ENCODE measurements around the gene CLEC16A.
A peak's percentile ranks its signal among the peaks of the same experiment; 100 is the strongest.

CLEC16A gene

DNA sequence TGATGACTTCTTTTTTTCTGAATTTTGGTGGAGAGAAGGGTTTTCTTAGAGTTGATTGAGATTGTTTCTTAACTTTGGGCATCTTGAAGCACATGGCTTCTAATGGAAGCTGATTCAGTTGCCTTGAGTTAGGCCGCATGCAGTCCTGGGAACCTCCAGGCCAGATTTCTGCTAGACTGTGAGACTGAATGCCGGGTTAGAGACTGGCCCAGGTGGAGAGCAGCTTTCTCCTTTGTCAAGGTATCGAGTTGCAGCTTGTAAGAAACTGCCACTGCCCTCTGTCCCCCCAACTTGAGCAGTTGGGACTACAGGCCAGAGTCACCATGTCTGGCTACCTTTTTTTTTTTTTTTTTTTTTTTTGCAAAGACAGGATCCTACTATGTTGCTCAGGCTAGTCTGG lies 77.6 kb downstream of the CLEC16A start:
- DNase-seq = no peak
- intact Hi-C loops (cut with DNase I) = no loop called here

DNA sequence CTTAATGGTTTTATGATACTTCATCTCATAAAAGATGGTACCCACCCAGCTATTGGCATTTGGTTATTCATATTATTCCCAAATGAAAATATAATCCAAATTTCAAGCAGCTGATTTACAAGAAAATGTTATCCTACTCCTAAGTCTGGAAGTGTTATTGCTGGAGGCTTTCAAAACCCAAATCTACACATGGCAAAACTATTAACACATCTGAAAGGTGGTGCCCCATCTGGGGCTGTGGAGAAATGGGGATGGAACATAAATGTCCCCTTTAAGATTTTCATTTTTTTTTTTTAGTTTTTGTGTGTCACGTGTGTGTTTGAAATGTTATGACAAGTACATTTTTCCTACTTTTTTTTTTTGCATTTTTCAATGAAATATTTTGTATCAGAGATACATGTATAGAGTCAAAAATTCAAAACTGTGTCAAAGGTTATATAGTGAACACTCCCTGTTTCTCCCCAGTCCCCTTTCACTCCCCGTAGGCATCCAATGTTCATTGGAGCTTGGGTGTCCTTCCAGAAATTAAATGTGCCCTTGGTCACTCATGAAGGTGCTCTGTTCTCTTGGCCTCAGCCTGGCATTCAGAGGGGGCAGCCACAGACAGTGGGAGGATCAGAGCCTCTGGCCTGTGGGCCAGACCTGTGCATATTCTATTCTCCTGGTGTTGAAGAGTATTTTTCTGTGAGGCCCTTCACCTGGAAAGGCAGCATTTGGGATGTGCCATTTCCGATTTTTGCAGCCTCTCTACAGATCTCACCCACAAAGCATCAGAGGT lies 79.1 kb downstream of the CLEC16A start:
- intact Hi-C loops (cut with DNase I) = no loop called here
- no peak for DNase-seq

DNA sequence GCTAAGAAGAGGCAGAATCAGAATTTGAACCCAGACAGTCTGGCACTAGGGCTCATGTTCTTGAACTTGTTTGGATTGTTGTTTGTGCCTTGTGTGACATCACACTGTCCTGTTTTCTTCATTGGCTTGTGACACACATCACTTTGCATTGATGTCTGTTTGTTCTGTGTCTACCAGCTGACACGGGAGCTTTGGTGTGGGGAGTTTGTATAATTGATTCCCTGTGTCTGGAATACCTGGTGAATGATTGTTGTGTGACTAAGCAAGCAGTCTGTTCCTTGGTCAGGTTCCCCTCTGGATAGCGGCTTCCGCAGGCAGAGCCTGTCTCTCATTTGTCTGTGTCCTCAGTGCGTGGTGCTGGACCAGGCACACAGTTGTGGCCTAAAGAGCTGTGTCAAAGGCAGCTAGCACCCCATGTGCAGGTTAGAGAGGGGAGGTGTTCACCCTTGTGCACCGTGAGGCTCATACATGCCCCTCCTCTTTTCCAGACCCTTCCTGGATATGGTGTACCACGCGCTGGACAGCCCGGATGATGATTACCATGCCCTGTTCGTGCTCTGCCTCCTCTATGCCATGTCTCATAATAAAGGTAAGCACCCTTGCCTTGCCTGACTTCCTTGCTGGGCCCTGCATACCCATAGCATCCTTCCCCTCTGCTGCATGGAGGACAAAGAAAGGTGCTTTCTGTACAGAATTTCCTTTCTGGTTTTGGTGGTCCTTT lies 80.1 kb downstream of the CLEC16A start:
- no peak for DNase-seq
- intact Hi-C loops (cut with DNase I) = no loop called here

DNA sequence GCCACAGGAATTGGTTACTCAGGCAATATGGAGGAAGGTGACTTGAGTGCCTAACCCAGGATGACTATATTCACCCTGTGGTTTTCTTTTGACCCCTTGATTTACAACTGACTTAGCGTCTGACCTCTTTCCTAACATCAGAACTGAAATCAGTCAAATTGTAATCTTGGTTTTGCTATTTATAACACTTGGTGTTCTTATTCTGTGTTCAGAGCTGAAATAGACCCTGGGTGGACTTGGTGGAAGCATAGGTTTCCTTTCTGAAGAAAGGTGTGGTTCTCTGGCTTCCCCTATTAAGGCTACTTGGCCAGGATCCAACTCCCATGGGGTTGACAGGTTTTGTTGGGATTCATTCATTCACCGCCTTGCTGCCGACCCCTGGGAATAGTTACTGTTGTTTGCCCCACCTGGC lies 80.8 kb downstream of the CLEC16A start:
- intact Hi-C loops (cut with DNase I) = no loop called here
- DNase-seq = no peak

DNA sequence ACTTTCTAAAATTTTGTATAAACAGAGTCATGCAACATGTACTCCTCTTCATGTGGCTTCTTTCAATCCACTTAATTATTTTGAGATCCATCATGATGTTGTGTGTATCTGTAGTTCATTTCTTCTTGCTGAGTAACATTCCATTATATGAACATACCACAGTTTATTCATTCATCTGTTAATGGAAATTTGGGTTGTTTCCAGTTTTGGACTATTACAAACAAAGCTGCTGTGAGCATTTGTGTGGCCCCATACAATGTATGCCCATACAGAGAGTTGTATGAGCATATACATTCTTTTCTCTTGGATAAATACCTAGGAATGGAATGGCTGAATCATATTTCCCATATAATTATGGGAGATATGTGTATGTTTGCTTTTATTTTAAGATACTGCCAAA lies 85.6 kb downstream of the CLEC16A start:
- intact Hi-C loops (cut with DNase I) = no loop called here
- DNase-seq = no peak

DNA sequence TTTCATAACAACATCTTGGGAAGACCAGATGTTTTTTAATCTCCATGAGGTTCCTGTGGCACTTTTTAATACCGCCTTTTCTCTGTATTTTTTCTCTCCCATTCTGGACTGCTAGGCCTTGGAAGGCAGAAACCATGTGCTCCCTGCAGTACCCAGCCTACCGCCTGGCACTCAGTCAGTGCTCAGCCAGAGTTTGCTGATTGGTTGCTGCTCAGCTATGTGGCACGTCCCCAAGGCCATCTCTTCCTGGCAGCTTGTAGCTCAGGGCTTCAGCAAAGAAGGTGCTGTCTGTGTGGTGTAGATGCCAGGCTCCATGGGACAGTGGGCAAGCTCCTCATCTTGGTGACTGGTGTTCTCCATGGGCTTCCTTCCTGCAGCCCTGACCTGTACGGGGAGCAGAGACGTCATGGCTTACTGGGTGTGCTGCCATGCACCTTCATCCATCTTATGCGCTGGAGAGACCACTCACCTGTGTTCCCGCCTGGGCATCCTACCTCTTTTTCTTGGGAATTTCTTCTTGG lies 86.7 kb downstream of the CLEC16A start:
- no peak for DNase-seq
- intact Hi-C loops (cut with DNase I) = no loop called here

DNA sequence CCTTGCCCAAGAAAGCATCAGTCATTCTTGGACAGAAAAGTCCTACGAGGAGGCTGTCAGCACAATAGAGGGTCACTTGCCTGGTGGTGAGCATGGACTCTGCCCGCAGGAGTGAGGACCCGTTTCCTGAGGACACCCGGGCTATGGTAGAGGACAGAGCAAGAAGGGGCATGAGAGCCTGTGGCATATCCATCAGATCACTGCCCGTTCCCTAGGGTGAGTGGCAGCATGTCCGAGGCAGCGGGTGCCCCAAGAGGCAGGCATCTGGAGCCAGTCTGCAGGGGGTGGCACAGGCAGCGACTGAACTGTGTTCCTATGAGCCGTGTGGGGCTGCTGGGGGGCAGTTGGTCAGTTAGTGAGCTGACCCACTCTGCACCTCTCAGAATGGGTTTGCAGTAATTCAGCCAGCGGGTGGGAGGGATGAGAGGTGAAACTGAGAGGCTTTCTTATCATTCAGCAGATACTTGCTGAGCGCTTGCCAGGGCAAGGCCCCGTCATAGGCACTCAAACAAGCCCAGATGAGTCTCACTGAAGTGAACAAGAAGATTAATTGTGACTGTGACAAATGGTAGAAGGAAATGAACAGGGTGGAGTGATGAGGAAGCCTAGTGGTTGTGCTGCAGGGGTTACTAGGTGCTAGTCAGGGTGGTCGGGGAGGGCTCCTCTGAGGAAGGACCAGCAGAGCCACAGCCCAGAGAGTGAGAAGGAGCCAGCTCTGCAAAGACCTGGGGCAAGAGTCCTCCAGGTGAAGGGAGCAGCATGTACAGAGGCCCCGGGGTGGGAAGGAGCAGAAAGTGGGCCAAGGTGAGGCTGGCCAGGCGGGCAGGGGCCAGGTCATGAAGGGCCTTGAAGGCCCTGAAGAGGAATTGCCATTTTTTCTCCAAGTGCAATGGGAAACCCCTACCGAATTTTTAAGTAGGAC lies 87.9 kb downstream of the CLEC16A start:
- no peak for DNase-seq
- intact Hi-C loops (cut with DNase I) = no loop called here

DNA sequence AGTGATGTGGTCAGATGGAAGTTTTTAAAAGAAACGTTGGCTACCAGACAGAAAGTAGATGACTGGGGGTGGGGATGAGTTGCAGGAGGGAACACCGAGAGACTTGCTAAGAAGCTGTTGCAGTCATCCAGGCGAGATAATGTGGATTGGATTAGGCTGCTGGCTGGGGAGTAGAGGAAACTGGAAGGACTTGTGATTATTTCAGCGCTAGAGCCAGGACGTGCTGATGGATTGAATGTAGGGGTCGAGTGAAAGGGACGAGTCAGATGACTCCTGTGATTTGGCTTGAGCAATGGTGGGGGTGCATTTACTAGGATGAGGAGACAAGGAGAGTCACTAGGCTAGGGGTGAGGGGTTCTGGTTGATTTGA lies 88.5 kb downstream of the CLEC16A start:
- intact Hi-C loops (cut with DNase I) = no loop called here
- DNase-seq = peak in 2 of 42 donors; percentile 16 to 29

DNA sequence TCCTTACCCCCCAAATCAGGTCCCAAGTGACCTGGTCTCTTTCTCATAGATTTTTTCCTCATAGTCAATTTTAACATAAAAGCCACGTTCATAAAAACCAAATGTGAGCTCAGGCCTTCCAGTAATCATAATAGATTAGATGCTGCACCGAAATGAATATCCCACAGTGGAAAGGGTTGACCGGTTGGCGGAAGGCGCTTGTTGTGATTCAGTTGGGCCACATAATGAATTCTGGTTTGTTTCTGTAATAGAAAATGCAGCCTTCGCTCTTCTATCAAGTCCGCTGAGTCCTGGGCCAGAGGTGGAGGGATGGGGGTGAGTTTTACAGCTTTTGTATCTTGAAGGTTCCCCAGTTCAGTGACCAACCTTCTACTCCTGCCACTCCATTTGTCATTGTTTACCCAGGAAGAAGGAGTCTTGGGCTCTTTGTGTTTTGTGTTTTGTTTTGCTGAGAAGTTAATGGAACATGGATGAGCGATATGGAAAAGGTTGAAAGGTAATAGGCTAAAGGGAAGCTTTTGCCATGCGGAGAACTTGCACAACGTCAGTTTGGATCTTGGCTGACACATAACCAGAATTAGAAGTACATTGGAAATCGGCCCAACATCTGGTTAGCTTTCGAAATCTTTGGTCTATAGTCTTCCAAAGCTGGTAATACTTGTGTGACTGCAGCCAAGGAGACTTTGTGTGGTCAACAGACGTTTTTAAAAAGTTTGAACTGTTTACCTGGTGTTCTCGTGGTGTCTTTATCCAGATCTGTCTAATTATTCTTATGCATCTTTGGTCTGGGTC lies 89.5 kb downstream of the CLEC16A start:
- DNase-seq = no peak
- intact Hi-C loops (cut with DNase I) = no loop called here

DNA sequence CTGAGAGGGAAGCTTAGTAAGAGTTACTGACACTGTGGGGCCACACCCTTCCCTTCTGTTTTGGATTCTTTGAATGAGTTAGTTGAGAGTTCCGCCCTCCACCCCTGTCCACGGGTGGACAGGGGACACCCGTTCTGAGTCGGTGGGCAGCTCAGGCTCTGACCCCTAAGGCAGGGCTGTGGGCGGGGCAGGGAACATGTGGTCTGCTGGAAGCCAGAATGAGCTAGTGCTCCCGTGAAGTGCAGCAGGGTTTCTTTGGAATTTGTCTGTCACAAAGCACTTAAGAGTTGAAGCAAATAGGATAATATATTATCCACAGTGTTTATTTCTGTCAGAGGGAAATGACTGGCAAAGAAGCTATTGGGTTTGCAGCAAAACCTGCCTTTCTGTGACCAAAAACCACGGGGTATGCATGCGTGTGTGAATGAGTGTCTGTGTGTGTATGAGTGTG lies 90.1 kb downstream of the CLEC16A start:
- intact Hi-C loops (cut with DNase I) = no loop called here
- no peak for DNase-seq

DNA sequence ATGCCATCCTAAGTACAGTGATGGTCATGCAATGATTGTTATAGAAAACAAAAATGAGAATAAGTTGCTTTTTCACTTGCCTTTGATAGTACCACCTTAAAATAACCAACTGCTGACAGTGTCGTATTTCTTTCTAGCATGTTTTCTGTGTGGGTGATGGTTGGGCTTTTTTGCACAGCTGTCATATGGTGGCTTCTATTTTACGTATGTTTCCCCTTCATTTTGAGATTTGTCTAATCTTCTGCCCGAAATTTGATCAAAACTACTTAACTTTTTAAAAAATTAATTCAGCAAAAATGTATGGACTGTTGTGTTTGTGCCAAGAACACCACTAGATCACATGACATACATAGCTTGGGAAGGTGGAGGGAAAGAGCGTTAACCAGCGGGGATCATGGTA lies 90.7 kb downstream of the CLEC16A start:
- no peak for DNase-seq
- intact Hi-C loops (cut with DNase I) = no loop called here

DNA sequence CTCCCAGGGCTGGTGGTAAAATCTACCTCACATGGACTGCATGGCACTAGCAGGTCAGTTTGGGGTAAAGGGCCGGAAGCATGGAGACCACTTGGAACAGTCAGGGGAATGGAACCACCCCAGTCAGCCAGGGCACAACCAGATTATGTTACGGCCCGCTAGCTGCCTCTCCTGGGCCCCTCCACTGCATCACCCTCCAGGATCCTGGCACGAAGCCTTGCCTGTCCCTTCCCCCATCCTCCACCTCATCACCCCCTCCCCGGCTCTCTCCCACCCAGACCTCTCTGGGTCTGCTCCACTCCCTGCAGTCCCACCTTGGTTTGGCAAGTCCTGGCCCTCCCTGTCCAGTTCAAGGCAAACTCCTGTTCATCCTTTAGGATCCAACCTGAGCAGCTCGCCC lies 91.7 kb downstream of the CLEC16A start:
- no peak for DNase-seq
- intact Hi-C loops (cut with DNase I) = no loop called here

DNA sequence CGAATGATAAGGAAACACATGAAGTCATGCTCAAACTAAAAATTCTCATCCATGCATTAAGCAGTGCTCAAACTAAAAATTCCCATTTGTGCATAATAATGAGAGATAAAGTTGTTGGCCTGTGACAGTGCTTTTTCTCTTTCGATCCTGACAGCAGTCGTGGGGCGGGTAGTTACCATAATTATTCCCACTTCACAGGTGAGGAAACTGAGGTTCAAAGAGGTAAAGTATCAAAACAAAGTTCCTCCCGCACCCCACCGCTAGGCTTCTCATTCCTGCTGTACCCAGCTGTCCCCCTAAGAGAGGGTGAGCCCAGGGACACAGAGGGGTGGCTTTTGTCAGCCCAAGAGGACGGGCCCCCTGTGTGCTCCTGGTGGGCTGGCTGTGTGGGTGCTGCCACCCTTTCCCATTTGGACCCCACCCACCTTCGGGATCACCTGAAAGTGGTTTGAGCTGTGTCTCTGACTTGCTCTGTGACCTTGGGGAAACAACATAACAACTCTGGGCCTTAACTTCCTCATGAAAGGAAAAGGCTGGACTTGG lies 92.6 kb downstream of the CLEC16A start:
- DNase-seq = no peak
- intact Hi-C loops (cut with DNase I) = no loop called here

DNA sequence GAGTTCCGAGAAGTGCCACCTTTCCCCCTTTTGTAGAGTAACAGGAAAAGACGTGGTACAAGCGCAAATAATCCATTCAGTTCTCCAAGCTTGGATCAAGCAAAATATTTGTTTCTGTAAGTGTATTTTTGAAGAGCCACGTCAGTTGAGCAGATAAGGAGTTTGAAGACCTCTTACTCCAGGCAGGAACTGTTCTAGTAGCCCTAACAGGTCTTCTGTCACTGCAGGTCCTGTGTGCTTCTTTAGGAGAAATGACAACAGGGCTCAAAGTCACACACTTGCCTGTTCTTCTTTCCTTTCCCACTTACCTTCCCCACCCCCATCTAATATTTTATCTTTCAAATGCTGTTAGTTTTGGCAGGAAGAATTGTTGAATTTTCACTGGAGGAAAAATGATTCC lies 93.9 kb downstream of the CLEC16A start:
- intact Hi-C loops (cut with DNase I) = no loop called here
- DNase-seq = no peak

DNA sequence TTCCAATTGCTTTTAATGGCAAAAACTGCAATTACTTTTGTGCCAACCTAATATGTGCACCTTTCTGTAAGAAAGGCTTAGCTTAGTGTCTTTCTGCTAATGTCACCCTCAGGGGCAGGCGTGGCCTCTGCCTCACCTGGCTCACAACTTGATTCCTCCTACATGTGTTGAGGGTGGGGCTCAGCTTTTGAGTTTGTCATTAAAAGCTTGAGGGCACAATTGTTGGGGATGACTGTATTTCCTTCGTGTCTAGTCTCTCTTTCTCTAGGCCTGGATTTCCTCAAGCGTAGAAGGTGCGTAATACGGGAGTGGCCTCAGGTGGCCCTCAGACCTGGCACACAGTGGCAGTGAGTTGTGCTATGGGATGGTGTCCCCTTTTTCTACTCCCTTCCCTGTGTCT lies 94.4 kb downstream of the CLEC16A start:
- intact Hi-C loops (cut with DNase I) = no loop called here
- DNase-seq = no peak

DNA sequence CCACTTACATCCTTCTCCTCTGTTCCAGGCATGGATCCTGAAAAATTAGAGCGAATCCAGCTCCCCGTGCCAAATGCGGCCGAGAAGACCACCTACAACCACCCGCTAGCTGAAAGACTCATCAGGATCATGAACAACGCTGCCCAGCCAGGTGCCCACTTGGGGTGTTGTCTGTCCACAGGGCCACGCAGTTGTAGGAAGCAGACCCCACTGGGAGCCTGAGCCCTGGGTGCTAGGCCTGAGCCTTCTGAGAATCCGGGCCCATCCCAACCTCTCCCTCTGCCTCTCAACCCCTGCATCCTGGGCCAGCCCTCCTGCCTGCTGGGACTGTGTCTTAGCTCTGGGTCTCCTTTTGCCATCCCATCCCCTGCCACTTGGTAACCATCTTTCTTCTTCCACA lies 95.4 kb downstream of the CLEC16A start:
- intact Hi-C loops (cut with DNase I) = no loop called here
- no peak for DNase-seq

DNA sequence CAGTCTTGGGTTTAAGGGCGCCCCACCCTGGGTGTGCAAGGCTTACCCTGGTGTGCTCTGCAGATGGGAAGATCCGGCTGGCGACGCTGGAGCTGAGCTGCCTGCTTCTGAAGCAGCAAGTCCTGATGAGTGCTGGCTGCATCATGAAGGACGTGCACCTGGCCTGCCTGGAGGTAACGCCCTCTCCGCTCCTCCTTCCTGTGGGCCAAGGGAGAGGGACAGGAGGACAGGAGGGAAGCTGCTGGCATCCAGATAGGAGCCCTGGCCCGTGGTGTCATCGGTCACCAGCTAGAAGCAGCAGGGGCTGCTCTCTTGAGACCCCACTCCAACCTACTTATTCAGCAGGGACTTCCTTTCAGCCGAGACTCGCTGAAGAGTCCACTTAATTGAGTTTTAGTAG lies 97.8 kb downstream of the CLEC16A start:
- intact Hi-C loops (cut with DNase I) = no loop called here
- no peak for DNase-seq

DNA sequence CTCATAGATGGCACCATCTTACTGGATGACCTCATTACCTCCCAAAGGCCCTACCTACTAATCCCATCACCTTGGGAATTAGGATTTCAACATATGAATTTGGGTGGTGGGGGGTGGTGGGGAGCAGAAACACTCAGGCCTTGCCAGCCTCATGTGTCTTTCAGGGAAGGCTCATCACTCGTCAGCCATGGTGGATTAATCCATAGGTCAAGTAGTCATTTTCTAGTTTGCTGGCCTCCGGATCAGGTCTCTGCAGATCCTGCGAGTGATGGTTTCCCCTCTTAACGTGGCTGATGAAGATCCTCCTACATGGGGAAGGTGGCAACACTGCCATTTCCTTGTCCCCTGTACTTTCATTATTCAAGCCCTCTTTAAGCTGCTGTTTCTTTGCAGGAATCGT lies 101.1 kb downstream of the CLEC16A start:
- no peak for DNase-seq
- intact Hi-C loops (cut with DNase I) = no loop called here

DNA sequence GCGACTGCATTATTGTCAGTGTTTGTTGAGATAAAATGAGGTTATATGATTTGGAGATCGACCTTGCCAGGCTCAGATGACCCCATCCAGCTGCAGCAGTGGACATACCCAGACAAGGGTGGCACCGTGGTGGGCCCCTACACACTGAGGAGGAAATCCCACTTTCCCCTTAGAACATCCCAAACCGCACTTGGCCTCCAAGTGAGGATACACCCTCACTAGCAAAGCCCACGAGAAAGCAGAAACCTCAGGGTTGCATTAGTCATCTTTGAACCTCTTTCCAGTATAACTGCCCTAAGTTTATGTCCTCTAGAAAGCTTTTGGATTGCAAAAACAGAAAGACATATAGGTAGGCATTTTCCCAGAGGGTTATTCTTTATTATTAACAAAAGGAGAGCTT lies 101.5 kb downstream of the CLEC16A start:
- intact Hi-C loops (cut with DNase I) = no loop called here
- no peak for DNase-seq

Data from head of caudate nucleus (tissue), 42 donors.